ENCODE results near the gene NR4A1. TPM values are rescaled to one million over a fixed set of nuclear protein-coding genes. Genes with fewer than 3 reads are reported as not detected.

NR4A1 gene
- total RNA-seq, 1 donor from 2014 or later: 24.2 TPM

DNA sequence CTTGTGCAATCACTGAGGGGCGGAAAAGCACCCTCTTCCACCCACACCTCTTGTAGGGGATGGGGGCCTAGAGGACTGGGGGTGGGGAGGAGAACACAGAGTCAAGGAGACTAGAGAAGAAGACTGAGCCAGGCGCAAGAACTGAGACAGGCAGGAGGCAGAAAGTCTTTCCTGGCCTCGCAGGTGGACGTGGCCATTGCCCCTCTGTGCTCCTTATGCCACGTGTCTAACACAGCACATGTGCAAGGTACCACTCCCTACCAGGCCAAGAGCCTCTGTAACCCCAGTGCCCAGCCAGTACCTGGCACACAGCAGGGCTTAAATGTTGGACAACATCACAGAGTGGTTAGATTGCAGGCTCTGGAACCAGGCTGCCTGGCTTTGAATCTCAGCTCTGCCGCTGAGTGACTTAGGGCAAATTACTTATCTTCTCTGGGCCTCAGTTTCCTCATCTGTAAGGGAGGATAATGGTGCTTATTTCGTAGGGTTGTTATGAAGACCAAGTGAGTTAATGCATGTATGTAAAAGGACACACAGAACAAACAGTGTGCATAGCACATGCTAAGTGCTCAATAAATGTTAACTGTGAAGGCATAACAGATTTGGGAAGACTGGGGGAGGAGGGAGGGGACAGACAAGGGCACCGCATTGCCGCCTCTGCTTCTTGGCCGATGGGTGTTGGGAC lies 45.9 kb upstream of the NR4A1 start:
- ChIA-PET POLR2A (interaction anchor here (1.0 to 10.6 kb wide), 10 partner anchors 8 to 1001 kb away, joined by 3 to 217 read pairs (median 14); partner anchors contain the start of genes ACVR1B, ATG101, EIF4B and NR4A1), CTCF (interaction anchor here (1.1 to 9.6 kb wide), 7 partner anchors 9 to 118 kb away, joined by 3 to 306 read pairs (median 5); no protein-coding TSS in a partner anchor)
- TF ChIP-seq, protein P1, sequence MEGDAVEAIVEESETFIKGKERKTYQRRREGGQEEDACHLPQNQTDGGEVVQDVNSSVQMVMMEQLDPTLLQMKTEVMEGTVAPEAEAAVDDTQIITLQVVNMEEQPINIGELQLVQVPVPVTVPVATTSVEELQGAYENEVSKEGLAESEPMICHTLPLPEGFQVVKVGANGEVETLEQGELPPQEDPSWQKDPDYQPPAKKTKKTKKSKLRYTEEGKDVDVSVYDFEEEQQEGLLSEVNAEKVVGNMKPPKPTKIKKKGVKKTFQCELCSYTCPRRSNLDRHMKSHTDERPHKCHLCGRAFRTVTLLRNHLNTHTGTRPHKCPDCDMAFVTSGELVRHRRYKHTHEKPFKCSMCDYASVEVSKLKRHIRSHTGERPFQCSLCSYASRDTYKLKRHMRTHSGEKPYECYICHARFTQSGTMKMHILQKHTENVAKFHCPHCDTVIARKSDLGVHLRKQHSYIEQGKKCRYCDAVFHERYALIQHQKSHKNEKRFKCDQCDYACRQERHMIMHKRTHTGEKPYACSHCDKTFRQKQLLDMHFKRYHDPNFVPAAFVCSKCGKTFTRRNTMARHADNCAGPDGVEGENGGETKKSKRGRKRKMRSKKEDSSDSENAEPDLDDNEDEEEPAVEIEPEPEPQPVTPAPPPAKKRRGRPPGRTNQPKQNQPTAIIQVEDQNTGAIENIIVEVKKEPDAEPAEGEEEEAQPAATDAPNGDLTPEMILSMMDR (IDR thresholded peaks at IDR 0.05): no peak
- Mint-ChIP-seq H3K4me1 (peaks cover 44% of the 10 kb centered on the region), H3K4me3 (peak overlapping the region; percentile 87), H3K27ac (peak overlapping the region; percentile 88), H3K27me3 (no peaks in the 10 kb centered on the region), H3K9me3 (no peaks in the 10 kb centered on the region), H3K36me3 (ENCODE audit: low read depth) (peaks cover 13% of the 10 kb centered on the region)
- no peak for ATAC-seq (ENCODE audit: low read depth)
- intact Hi-C loops (cut with micrococcal nuclease): loop anchor here (1.0 kb wide), 1 partner anchor 12 kb away; no protein-coding TSS in a partner anchor
- DNase-seq: no peak

DNA sequence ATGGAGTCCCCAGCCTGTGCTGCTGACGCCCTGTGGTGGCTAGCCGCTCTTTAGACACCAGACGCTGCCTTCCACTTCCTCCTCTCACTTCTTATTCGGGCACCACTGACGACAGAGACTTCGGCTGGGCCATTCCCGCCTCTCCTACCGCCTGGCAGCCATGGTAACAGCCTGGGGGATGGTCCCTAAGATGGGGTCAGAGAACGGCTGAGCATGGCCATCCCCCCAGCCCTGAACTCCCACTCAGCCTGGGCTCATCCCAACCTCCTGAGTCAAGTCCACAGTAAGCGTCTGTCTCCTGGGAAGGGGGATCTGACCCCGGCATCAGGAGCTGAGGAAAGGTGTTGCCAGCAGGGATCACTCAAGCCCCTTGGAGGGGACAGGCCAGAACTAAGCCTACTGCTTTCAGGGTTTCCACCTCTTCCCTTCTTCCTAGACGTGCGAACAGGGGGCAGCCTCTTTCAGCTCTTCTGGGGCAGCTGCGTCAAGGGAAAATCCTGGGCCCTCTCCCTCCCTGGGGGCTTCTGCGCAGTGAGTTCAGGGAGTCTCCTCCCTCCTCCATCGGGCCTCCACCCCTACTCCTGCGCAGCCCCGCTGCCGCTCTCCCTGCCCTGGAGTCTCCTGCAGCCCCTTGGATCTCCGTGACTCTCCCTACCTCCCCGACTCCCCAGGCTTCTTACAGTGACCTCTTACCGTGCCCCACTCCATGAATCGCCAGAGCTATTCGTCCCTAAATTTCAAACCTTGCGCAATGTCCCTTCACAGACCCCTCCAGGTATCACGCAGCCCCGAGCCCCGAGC lies 45.1 kb upstream of the NR4A1 start:
- Mint-ChIP-seq H3K27me3 (no peaks in the 10 kb centered on the region), H3K36me3 (ENCODE audit: low read depth) (peaks cover 19% of the 10 kb centered on the region), H3K4me1 (peaks cover 44% of the 10 kb centered on the region), H3K4me3 (peak overlapping the region; percentile 87), H3K9me3 (no peaks in the 10 kb centered on the region), H3K27ac (peak overlapping the region; percentile 88)
- intact Hi-C loops (cut with micrococcal nuclease): loop anchor here (1.0 kb wide), 4 partner anchors 13 to 112 kb away; partner anchors contain the start of gene NR4A1
- ChIA-PET POLR2A (interaction anchor here (0.7 to 10.6 kb wide), 28 partner anchors 9 to 1000 kb away, joined by 3 to 217 read pairs (median 4); partner anchors contain the start of genes ACVR1B, ATG101, EIF4B and NR4A1), CTCF (interaction anchor here (0.7 to 9.6 kb wide), 8 partner anchors 10 to 115 kb away, joined by 3 to 306 read pairs (median 4); no protein-coding TSS in a partner anchor)
- TF ChIP-seq, protein P1 (IDR thresholded peaks at IDR 0.05): no peak
- DNase-seq: peak; percentile 68
- ATAC-seq (ENCODE audit: low read depth): peak; percentile 65

DNA sequence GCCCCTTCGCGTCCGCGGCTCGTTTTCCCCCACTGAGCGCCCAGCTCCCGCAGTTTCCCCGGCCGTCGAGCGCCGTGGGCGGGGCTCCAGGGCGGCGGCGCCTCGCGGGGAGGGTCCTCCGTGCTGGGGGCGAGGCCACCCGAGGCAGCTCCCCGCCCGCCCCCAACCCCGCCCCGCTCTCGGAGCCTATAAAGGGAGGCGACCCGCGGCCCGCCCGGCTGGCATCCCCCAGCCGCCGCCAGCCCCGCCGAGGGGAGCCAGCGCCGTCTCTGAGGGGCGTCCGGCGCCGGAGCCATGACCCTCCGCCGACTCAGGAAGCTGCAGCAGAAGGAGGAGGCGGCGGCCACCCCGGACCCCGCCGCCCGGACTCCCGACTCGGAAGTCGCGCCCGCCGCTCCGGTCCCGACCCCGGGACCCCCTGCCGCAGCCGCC lies 44.5 kb upstream of the NR4A1 start, which contains the start of gene TAMALIN:
Gene TAMALIN (plus strand): TSS at position 221 of the 432 bp plus-strand sequence. CDS start 74 bp downstream, at position 295.
- TF ChIP-seq, protein P1 (IDR thresholded peaks at IDR 0.05): no peak
- intact Hi-C loops (cut with micrococcal nuclease): loop anchor here (1.0 kb wide), 3 partner anchors 17 to 112 kb away; partner anchors contain the start of gene NR4A1
- peaks cover 26% of the 10 kb centered on the region for H3K36me3 Mint-ChIP-seq (ENCODE audit: low read depth)
- no peaks in the 10 kb centered on the region for H3K9me3 Mint-ChIP-seq
- ChIA-PET POLR2A (interaction anchor here (0.5 to 10.6 kb wide), 29 partner anchors 9 to 999 kb away, joined by 3 to 217 read pairs (median 4); partner anchors contain the start of genes ACVR1B, ATG101, EIF4B and NR4A1), CTCF (interaction anchor here (0.7 to 9.6 kb wide), 7 partner anchors 14 to 115 kb away, joined by 3 to 306 read pairs (median 5); no protein-coding TSS in a partner anchor)
- peak; percentile 72 for ATAC-seq (ENCODE audit: low read depth)
- H3K4me3 Mint-ChIP-seq: peak within 1 kb of the TSS; percentile 94
- peaks cover 44% of the 10 kb centered on the region for H3K4me1 Mint-ChIP-seq
- DNase-seq: peak; percentile 90
- peak within 1 kb of the TSS; percentile 88 for H3K27ac Mint-ChIP-seq
- H3K27me3 Mint-ChIP-seq: no peaks in the 10 kb centered on the region

DNA sequence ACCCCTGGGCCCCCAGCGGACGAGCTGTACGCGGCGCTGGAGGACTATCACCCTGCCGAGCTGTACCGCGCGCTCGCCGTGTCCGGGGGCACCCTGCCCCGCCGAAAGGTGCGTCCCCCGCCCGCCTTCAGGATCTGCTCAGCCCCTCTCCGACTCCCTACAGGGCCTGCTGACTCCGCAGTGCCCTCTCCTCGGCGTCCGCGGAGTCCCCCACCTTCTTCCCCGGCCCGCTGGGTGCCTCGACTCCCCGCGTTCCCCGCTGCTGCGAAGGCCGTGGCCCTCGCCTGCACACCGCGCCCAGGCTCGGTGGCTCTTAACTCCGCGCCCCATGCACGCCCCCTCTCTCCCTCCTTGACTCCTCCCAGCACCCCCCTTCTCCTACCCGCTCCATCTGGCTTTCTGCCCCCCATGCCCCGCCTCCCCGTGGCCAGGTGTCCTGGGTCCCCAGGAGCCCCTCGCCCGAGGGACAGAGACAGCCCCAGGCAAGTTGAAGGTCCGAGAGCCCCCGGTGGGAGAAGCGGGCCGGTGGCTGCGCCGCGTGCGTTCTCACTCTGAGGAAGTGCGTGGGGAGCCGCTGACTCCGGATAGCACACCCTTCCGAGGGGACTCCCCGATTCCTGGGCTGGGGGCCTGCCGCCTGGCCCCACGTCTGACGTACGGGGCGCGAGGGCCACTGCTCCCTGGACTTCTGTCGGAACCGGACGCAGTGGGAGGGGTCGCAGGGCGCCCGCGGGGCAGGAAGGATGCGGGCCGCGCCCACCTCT lies 43.9 kb upstream of the NR4A1 start:
- ATAC-seq (ENCODE audit: low read depth): peak; percentile 28
- CTCF ChIA-PET: interaction anchor here (1.1 to 9.6 kb wide), 5 partner anchors 14 to 110 kb away, joined by 5 to 306 read pairs (median 8); no protein-coding TSS in a partner anchor
- TF ChIP-seq, protein P1 (IDR thresholded peaks at IDR 0.05): no peak
- Mint-ChIP-seq H3K4me3 (peak overlapping the region; percentile 94), H3K9me3 (no peaks in the 10 kb centered on the region), H3K4me1 (peaks cover 44% of the 10 kb centered on the region), H3K27ac (peak overlapping the region; percentile 85), H3K36me3 (ENCODE audit: low read depth) (peaks cover 32% of the 10 kb centered on the region), H3K27me3 (no peaks in the 10 kb centered on the region)
- DNase-seq: peak; percentile 68
- POLR2A ChIA-PET: interaction anchor here (0.5 to 10.6 kb wide), 21 partner anchors 9 to 1894 kb away, joined by 3 to 217 read pairs (median 4); partner anchors contain the start of genes ATG101 and NR4A1
- intact Hi-C loops (cut with micrococcal nuclease): no loop called here
